NB4 (cell line): Measurements from ENCODE around the gene RCBTB2.

Experiments
- DNase-seq: peaks from one replicate; pipeline ENCODE4 v3.0.0; 2010; ENCODE audit warnings: low read depth
- H3K4me3 ChIP-seq: one replicate; pipeline ENCODE4 v1.5.1; 2011; ENCODE audit warnings: mild to moderate bottlenecking, low read depth, low read length, moderate library complexity
- MYC ChIP-seq: IDR thresholded peaks from 2 replicates; pipeline ENCODE4 v1.6.1; 2011; ENCODE audit warnings: low read depth, low read length
- POLR2A ChIP-seq: IDR thresholded peaks from 2 replicates; pipeline ENCODE4 v1.6.1; 2011; ENCODE audit warnings: mild to moderate bottlenecking; ENCODE audit not compliant: insufficient read length; ENCODE audit errors: extremely low read depth
- TF ChIP-seq, protein P1 (sequence below): IDR thresholded peaks from 2 replicates; pipeline ENCODE4 v1.6.1; 2011; ENCODE audit warnings: low read depth, low read length
- TF ChIP-seq, protein P2 (sequence below): IDR thresholded peaks from one replicate; pipeline ENCODE4 v1.5.1; 2012; ENCODE audit warnings: low read depth, low read length

RCBTB2 gene

DNA sequence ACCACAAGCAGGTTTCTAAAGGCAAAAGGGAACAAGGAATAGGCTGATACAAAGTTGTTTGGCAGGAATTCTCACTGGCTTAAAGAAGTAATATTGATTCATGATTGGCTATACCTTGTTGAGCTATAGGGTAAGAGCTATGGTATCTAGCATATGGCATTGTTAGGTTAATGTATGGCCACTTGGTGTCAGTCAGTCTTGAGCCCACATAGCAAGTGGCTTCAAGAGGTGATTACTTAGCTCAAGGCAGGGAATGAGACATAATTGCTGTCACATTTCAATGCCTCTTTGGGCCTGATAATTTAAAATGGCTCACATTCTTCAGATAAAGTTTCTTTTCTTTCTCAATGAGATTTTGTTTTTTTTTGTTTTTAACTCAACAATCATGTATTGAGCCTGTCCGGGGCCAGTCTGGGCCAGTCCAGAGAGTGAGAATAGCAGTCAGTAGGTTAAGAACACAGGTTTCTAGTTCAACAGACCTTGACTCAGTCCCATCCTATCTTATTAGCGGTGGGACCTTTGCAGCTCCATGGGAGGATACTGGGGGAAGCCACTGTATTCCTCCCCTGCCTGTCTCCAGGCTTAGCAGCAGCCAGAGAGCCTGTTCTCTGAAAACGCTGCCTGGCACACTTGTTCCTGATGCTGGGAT is 45.8 kb upstream of the RCBTB2 start:
- peak; percentile 51 for DNase-seq
- H3K4me3 ChIP-seq = peak overlapping the region; percentile 7
- TF ChIP-seq, protein P1, sequence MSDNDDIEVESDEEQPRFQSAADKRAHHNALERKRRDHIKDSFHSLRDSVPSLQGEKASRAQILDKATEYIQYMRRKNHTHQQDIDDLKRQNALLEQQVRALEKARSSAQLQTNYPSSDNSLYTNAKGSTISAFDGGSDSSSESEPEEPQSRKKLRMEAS = peak; percentile 24; the same call in 1 of the 2 replicates
- TF ChIP-seq POLR2A = no peak
- TF ChIP-seq, protein P2, sequence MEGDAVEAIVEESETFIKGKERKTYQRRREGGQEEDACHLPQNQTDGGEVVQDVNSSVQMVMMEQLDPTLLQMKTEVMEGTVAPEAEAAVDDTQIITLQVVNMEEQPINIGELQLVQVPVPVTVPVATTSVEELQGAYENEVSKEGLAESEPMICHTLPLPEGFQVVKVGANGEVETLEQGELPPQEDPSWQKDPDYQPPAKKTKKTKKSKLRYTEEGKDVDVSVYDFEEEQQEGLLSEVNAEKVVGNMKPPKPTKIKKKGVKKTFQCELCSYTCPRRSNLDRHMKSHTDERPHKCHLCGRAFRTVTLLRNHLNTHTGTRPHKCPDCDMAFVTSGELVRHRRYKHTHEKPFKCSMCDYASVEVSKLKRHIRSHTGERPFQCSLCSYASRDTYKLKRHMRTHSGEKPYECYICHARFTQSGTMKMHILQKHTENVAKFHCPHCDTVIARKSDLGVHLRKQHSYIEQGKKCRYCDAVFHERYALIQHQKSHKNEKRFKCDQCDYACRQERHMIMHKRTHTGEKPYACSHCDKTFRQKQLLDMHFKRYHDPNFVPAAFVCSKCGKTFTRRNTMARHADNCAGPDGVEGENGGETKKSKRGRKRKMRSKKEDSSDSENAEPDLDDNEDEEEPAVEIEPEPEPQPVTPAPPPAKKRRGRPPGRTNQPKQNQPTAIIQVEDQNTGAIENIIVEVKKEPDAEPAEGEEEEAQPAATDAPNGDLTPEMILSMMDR = peak; percentile 17
- no peak for TF ChIP-seq MYC

DNA sequence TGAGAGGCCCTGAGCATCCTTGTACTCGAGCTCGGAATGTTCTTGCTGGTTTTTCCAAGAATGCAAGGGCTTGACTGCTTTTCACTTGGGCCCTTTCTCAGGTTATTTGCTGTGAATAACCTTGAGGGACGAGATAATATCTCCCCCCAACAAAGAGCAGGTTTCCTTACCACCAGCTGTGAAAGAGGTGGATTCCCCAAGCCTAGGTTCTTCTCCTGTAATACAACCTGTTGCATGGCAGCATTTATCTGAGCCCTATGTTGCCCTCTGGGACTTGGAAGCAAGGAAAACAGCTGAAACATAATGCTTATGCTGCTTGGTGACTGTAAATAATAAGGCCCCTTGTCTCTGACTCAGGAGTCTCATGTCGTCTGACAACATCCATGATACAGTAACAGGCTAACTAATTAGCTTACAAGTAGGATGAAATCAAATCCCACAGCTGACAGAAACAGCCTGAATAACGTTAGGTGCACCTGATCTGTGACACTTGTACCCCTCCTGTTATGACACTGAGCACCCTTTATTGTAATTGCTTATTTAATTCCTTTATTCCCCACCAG is 43.6 kb upstream of the RCBTB2 start:
- DNase-seq = no peak
- TF ChIP-seq, protein P1 = no peak
- TF ChIP-seq MYC (no peak), POLR2A (no peak)
- TF ChIP-seq, protein P2 = no peak
- no peak overlapping the region for H3K4me3 ChIP-seq

DNA sequence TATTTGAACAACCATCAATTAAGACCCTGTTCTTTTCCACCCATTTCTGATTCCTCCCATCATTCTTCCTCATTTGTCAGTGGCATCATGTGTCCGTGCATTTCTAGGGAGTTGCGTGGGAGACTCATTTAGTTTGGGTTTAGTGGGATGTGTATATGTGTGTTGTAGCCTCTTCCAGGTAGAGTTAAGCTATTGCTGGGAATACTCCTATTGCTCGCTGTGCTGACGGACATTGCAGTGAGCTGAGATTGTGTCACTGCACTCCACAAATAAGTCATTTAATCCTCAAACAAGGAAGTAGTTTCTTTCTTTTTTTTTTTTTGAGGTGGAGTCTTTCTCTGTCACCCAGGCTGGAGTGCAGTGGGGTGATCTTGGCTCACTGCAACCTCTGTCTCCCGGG is 42.2 kb upstream of the RCBTB2 start:
- TF ChIP-seq MYC = no peak
- TF ChIP-seq, protein P2 = no peak
- TF ChIP-seq POLR2A = no peak
- DNase-seq = no peak
- no peak overlapping the region for H3K4me3 ChIP-seq

DNA sequence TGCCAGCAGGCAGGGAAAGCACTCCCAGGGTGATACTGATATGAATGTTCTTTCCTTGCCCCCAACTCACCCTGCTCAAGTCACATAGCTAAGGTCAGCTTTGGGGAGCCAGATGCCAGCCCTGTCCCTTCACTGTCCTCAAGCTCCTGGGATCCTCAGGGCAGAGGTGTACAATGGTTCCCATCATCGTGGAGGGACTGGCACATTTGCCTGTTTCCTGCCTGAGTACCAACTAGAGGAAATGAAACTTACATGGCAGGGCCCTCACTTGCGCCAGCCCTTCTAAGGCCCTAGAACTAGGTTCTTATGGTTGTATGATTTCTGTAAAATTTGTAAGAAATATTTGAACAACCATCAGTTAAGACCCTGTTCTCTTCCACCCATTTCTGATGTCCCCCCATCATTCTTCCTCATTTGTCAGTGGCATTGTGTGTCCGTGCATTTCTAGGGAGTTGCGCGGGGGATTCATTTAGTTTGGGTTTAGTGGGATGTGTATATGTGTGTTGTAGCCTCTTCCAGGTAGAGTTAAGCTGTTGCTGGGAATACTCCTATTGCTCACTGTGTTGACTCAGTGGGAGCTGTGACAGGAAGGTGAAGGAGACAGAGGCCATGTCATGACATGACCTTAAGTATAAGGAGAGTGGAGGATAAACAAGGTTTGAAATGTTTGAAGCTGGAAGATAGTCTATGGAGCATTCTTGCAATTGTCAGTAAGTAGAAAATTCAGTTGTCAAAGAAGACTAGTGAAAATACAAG is 41.3 kb upstream of the RCBTB2 start:
- TF ChIP-seq, protein P2 = no peak
- TF ChIP-seq POLR2A (no peak), MYC (no peak)
- DNase-seq = no peak
- H3K4me3 ChIP-seq = no peak overlapping the region

DNA sequence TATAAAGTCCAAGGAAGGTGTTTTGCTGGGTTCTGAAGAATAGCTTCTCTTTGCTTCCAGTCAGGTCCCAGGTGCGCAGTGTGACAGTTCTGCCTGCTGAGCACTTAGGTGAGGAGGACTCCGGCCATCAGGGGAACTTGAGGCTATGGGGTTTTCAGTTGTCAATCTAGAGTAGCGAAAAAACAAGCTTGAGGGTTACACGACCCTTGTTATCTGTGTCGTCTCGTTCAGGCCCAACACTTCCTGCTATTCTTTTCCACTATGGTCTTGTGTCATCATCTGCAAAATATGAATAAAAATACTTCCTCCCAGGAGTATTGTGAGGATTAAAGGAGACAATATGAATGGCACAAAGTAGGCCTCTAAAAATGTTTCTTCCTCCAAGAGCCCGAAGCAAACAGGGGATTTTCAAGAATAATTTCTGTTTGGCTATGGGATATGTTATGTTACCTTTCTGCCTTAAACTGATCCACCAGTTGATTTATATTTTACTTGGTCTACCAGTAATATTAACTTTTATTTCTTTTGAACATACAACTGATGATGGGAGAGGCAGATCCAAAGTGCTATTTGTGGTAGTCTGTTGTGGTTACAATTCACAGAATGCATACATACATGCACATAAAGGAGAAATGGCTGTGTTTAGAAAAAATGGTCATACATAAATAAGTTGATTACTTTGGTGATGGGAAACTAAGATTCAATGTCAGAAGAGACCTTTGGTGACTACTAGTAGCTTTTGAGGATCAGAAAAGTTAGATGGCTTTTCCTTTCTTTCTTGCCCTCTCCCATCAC is 40.5 kb upstream of the RCBTB2 start:
- TF ChIP-seq POLR2A (no peak), MYC (no peak)
- TF ChIP-seq, protein P1 = no peak
- TF ChIP-seq, protein P2 = no peak
- no peak overlapping the region for H3K4me3 ChIP-seq
- DNase-seq = peak; percentile 54
